GM19463 (cell line): ENCODE data around the gene FYTTD1.
"Not testable (repeated sequence)": the region's sequence is repeated elsewhere in the genome, so short reads cannot be mapped to it uniquely, and the experiment has no call there.

ENCODE experiments used
- ATAC-seq: cut with Tn5 transposase; IDR thresholded peaks from one replicate; pipeline ENCODE4 v1.9.1; 2021; ENCODE audit warnings: mild to moderate bottlenecking, moderate library complexity; ENCODE audit not compliant: unreplicated experiment

The FYTTD1 gene

GRCh38 chr3:197749601-197750395, at the start of gene FYTTD1:
Gene FYTTD1, plus strand, starts transcription at chr3:197749883. Its CDS starts 89 bp downstream, at chr3:197749972.
- peak; percentile 83 for ATAC-seq

GRCh38 chr3:197700095-197700494, 49.6 kb upstream of the FYTTD1 start:
- ATAC-seq, result no peak

- ATAC-seq, result no peak
Observed at GRCh38 chr3:197701841-197702240, 47.8 kb upstream of the FYTTD1 start.

GRCh38 chr3:197706658-197707057, 43.0 kb upstream of the FYTTD1 start:
- ATAC-seq, result no peak

GRCh38 chr3:197709135-197709534, 40.5 kb upstream of the FYTTD1 start:
- no peak for ATAC-seq

GRCh38 chr3:197710965-197711364, 38.7 kb upstream of the FYTTD1 start:
- not testable (repeated sequence) for ATAC-seq

GRCh38 chr3:197711973-197712707, 37.5 kb upstream of the FYTTD1 start:
- peak; percentile 86 for ATAC-seq

GRCh38 chr3:197713477-197713822, 36.2 kb upstream of the FYTTD1 start:
- peak; percentile 20 for ATAC-seq

GRCh38 chr3:197714251-197714650, 35.4 kb upstream of the FYTTD1 start:
- no peak for ATAC-seq

- ATAC-seq, result no peak
Observed at GRCh38 chr3:197718891-197719290, 30.8 kb upstream of the FYTTD1 start.

- ATAC-seq, result no peak
Observed at GRCh38 chr3:197720694-197721093, 29.0 kb upstream of the FYTTD1 start.

- no peak for ATAC-seq
Observed at GRCh38 chr3:197722734-197723133, 26.9 kb upstream of the FYTTD1 start.

- not testable (repeated sequence) for ATAC-seq
Observed at GRCh38 chr3:197727878-197728277, 21.8 kb upstream of the FYTTD1 start.

- no peak for ATAC-seq
Observed at GRCh38 chr3:197728487-197728886, 21.2 kb upstream of the FYTTD1 start.

GRCh38 chr3:197730200-197730599, 19.5 kb upstream of the FYTTD1 start:
- ATAC-seq, result no peak

- not testable (repeated sequence) for ATAC-seq
Observed at GRCh38 chr3:197730770-197731169, 18.9 kb upstream of the FYTTD1 start.

GRCh38 chr3:197731483-197731882, 18.2 kb upstream of the FYTTD1 start:
- ATAC-seq, result not testable (repeated sequence)

- ATAC-seq, result no peak
Observed at GRCh38 chr3:197733042-197733441, 16.6 kb upstream of the FYTTD1 start.

GRCh38 chr3:197734667-197735318, 14.9 kb upstream of the FYTTD1 start:
- peak; percentile 31 for ATAC-seq

- peak; percentile 17 for ATAC-seq
Observed at GRCh38 chr3:197736010-197736490, 13.6 kb upstream of the FYTTD1 start.

GRCh38 chr3:197736491-197737318, 13.0 kb upstream of the FYTTD1 start, which contains the start of gene RUBCN:
Gene RUBCN, minus strand, starts transcription at chr3:197736904. Its CDS starts 185 bp downstream, at chr3:197736719.
- ATAC-seq, result peak; percentile 81
